Activated CD4-positive, alpha-beta T cell treated with anti-CD3 and anti-CD28 coated beads, Interleukin-2, Interleukin-6, amounts not matched to agents 100 ng/mL and 50 ng/mL, durations not matched to agents 16 hours and 8 hours (primary cell): ENCODE results near the gene C1QTNF9B.
"Not testable (repeated sequence)": the region's sequence is repeated elsewhere in the genome, so short reads cannot be mapped to it uniquely, and the experiment has no call there.

Experiments
- DNase-seq: peaks from one replicate; pipeline ENCODE4 v3.0.0-alpha.2; 2020

C1QTNF9B gene

DNA sequence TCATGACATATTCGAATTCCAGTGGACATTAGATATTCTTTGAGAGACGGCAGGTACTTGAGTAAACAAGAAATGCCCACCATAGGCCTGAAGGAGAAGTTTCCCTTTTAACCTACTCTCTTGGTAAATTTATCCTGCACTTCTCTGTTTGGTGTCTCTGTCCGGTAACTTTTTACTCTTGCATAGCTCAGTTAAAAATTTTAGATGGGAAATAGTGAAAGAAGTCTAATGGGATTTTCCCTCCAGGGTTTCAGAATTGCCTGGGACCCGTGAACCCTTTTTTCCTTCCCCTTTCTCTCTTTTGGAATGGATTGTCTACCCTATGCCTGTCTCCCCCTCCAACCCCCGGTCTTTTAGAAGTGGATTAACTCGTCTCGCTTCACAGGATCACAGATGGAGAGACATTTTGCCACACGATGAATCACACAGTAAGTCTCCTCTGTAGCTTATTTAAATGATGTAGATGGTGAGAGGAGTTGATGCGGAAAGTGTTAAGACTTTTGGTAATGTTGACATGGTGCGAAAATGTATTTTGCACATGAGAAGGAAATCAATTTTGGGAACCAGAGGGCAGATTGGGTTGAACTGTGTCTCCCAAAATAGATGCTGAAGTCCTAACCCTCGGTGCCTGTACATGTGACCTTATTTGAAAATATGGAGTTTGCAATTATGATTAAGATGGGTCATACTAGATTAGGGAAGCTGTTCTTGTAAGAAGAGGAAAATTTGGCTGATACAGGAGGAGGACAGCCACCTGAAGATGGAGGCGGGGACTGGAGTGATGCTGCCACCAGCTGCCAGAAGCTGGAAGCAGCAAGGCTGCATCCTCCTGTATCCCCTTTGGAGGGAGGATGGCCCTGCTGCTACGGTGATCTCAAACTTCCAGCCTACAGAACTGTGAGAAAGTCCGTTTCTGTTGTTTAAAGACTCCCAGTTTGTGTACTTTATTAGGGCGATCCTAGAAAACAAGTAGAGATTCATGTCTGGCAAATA is 7.4 kb downstream of the C1QTNF9B start:
- DNase-seq, result no peak

DNA sequence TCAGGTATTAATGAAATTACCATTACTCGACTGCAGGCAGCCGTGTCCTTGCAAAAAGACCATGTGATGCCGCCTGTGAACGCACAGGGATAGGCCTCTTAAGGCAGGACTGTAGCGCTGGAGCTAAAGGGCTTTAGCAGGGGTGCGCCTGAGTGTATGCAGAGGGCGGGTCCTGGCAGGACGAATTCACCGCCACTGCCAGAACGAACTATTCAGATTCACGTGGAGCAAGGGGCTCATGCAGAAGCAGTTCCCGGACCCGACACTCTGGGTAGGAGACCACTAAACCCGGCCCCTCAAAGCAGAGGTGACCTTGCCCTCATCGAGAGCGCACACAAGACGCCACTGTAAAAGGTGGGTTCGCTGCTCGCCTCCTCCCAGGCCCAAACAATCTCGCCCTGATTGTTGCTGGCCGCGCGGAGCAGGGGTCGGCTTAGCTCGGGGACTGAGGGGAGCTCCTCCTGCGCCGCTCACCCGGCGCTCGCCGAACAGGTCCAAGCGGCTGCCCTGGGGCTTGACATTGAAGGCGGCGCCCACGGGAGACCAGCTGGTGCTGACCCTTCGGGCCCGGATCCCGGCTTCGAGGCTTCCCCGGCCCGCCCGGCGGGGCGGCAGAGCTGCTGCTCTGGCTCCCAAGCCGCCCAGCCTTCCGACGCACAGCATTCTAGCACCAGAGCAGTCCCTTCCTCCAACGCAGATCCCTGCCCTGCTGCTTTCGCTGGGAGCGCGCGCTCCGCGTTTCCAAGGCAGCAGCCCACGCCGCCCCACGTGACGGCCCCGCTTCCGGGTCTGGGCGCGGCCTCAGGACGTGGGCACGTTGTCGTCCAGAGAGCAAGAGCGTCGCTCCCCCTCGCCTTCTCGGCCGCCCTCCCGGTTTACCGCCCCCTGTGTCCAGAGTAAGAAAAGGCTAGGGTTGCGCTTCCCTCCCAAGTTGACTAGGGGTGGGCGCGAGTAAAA is 8.4 kb downstream of the C1QTNF9B start, which contains the start of gene MIPEP:
MIPEP (minus strand) TSS at position 743 of the 957 bp plus-strand sequence; CDS start at position 663, 80 bp downstream.
- DNase-seq, result peak; percentile 96

DNA sequence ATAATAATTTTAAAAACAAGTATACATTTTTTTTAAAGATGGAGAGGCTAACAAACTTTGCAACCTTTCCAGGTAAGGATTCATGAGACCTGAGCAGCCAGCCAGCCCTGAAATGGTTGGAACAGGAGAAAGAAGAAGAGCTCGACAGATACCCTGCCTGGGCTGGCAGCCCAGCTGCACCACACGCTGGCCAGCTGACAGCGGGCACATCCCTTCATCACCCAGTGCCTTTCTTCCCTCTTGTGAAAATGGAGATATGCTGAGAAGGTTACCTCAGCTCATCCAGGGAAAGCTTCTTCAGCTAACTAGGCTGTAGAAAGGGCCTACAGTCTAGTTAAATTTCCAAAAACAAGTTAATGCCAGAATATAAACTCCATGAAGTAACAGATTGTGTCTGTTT is 12.9 kb downstream of the C1QTNF9B start:
- not testable (repeated sequence) for DNase-seq

DNA sequence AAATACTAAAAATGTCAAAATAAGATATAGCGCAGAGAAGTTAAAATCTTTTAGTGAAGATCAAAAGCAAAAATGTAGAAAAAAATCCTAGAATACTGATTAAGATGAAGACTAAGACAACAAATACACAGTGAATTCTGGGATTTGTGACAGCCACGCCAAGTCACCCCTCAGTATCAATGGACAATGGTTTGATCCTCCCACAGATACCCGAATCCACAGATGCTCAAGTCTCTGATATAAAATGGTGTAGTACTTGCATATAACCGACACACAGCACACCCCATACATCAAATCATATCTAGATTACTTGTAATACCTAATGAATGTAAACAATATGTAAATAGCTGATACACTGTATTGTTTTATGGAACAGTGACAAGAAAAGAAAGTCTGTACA is 14.0 kb downstream of the C1QTNF9B start:
- DNase-seq, result no peak

DNA sequence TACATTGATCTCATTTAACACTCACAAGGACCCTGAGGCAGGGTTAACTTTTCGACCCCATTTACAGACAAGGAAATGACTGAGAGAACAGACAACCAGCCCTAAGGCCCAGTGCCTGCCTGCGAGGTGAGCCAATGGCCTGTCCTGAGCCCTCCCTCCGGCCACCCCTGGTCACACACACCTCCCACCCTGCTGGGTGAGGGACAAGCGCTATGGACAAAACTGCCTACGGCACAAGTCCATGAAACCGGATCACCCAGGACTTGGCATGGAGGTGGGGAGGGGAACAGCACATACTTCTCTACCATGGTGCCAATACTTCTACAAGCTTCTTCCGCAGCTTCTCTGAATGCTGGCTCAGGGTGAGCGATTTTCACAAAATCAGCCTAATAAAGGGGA is 15.9 kb downstream of the C1QTNF9B start:
- DNase-seq, result not testable (repeated sequence)

DNA sequence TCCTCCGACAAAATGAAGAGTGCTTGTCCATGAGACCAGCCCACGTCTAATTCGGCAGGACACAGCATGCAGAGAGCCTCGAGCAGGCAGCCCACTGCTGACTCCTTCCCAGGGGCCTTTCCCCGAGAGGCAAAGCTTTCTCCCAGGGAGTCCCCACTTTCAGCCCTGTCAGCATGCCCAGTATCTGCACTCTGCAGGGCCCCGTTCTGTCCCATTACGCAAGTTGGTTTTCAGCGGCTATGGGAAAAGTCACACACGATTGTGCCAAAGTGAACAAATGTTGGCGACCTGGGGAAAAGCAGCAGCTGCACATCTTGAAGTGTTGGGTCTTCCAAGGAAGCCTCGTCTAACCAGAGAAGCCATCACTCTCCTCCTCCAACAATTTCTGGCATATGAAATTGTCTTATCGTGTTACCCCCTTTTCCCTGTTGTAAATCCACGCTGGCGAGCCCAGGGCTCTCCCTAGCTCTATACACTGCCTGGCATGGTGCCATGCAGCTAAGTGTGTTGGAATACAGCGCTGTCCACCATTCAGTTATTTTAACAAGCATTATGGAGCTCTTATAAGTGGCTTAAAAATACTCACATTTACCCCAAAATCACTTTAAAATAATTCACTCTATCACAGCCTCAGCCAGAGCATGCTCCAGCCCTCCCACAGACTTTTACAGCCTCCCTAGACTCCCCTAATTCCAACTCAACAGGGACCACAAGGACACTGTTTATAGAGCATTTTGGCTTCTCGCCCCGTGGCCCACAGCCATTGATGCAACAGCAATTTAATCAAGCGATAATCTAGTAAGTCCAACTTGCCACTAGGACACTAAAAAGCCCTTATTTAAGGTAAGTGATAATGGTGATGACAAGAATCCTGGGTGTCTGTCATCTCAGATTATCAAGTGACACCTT is 16.6 kb downstream of the C1QTNF9B start:
- DNase-seq, result not testable (repeated sequence)

DNA sequence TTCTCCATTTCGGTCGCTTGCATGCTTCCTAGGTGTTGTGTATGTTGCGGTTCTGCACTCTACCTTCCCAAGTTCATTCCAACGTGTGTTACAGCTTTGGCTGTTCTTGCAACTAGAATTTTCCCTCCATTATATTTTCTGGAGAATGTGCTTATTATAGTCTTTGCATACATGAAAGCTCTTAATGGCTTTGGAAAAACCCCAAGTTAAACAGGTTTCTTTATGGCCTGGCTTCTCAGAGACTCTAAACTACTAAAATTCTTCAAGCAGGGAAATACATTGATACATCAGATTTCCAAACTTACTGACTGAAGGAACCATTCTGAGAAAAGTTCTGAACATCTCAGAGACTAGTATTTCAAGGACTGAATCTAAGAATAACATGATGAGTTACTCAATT is 20.0 kb downstream of the C1QTNF9B start:
- DNase-seq, result no peak

DNA sequence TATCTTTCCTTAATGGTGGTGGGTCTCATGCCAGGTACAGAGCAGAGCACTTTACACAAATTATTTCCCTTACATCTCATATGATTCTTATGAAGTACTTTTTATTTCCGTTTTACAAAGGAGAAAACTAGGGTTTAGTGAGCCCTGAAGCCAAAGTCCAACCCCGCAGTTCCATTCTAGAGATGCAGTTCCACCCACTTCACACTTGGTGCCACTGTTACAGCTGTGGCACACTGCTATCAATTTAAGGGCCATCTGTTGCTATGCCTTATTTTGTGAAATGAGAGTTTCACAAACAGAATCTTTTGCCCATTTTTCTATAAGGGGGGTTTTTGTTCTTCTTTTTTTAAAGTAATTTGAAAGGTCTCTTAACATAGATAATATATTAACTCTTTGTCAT is 21.0 kb downstream of the C1QTNF9B start:
- DNase-seq, result no peak

DNA sequence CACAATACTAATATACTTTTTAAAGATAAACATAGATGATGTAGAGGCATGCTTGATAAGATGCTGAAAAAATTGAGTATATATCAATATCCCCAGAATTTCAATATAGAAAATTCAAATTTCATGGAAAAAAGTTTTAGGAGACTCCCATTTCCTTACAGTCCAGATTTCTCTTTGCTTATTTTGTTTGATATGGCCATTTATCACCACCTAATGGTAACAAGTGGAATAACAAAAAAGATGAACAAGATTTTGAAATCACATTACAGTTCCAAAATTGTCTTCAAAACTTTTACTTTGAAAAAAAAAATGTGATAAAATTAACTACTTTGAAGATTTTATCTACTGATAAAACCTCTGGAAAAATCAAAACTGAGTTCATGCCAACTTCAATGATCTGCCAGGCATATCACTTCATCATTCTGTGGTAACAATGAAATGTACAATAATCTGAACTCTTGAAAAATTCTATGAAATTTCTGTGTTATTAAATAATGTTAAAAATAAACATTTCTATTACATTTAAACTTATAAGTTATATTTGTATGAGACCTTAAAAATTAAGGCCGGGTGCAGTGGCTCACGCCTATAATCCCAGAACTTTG is 25.6 kb downstream of the C1QTNF9B start:
- no peak for DNase-seq

DNA sequence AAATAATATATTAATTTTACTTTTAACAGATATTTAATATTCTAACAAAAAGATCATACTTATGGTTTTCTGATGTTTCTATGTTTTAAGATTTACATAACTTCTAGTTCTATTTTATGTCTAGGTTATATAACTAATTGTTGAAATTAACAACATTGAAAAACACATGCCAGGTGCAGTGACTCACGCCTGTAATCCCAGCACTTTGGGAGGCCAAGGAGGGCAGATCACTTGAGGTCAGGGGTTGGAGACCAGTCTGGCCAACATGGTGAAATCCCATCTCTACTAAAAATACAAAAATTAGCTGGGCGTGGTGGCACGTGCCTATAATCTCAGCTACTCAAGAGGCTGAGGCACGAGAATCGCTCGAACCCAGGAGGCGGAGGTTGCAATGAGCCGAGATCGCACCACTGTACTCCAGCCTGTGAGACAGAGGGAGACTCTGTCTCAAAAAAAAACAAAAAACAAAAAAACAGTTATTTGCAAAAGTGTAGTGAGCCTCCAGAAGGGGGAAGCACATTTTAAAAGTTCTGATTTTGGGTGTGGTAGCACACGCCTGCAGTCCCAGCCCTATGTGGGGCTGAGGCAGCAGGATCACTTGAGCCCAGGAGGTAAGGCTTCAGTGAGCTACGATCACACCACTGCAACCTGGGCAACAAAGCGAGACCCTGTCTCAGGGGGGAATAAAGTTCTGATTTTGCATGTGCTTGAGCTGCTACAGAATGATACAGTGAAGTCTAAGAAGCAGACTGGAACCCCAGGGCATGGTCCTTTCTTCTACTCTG is 26.8 kb downstream of the C1QTNF9B start:
- no peak for DNase-seq

DNA sequence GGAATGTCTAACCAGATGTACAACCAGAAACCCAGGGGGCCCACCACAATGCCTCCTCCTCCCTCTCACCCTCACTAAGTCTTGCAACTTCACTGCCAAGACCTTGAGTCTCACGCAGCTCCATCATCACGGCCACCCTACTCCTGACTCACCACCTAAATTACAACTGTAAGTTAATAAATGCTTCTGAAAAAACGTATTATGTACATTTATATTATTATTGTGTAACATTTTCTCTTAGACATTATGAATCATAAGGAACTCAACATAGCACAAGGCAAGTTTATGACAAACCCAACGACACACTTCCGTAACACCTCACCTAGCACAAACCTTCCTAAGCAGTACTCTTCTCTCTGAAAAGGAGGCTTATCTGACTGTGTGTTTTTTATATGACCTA is 28.8 kb downstream of the C1QTNF9B start:
- no peak for DNase-seq

DNA sequence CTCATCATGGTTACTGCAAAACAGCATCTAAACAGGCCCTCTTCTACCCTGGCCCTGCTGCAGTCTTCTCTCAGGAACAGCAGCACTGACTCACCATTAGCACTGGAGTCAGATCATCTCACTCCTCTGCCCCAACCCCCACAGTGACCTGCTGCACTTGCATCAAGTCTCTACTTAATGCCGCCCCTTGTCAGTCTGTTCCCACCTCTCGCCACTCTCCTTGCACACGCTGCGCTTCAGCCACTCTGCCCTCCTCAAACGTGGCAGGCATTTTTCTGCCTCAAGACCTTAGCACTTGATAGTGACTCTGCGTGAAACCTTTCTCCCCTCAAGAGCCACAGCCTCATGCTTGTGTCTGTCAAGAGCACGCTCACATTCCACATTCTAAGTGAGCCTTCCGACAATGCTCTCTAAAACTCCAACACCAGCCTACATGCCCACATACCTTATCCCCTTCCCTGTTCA is 30.2 kb downstream of the C1QTNF9B start:
- no peak for DNase-seq

DNA sequence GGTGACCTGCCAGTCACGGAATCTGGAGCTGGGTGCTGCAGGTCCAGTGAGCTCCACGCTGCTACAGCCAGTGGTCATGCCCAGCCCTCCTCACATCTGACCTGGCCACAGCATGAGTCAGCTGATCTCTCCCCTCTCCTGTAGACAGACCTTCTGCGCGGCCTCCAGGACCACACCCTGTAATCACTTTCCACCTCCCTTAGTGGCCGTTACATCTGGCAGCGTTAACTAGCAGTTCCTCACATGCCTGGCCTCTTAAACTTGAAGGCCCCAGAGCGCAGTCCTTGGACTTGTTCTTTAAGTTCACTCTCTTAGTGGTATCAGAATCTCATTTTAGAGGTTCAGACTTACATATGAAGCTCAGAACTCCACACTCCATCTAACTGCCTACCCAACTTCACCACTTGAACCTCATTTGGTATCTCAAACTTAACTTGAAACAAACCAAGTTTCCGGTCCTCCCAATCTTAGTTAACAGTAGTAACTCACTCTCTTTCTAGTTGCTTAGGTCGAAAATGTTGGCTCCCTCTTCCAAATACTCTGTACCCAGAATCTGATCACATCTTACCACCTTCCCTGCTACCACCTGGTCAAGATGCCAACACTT is 30.8 kb downstream of the C1QTNF9B start:
- no peak for DNase-seq

DNA sequence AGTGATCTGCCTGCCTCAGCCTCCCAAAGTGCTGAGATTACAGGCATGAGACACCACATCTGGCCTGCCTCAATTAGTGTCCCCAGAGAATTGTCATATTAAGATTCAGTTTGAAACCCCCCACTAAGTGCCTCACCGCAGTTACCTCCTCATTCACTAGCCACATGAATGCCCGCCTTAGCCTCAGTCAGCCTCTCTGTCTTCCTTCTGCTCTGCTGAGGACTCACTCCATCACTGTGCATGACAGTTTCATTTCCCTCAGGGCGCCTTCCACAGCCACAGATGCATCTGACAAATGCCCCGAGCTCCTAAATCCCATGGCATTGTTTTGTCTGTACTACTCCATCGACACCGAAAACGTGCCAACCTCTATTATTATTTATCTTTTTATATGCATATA is 31.4 kb downstream of the C1QTNF9B start:
- DNase-seq, result no peak

DNA sequence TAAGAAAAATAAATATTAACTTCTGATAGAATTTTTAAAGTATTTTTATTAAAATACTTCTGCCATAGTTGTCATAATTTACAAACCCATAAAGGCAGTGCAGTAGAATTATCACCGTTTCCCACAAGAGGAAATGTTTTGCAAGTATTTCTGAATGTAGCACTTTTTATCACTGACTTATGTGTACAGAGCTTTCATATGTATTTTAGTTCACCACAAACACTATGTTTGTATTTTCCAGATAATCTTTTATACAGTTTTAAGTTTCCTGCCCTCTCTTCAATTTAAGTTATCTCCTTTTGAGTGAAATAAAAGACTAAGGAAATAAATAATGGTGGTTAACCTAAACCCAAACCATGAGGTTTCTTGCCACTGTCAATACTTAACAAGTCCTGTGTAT is 32.3 kb downstream of the C1QTNF9B start:
- no peak for DNase-seq

DNA sequence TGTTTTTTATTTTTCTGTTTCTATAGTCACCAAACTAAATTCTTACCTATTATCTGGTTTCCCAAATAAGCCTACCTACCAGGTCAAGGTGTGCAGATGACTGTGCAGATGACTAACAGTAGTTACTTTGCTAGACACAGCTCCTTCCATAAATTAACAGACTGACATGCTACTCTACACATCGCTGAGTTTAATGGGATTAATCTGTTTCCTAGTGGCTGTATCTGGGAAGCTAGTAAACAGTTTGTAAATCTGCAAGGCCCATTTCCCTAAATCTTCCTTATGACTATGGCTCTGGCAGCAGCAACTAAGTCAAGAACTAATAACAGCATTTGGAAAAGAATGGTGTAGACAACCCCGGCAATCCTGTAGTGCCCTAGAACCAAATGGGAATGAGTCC is 36.0 kb downstream of the C1QTNF9B start:
- no peak for DNase-seq

DNA sequence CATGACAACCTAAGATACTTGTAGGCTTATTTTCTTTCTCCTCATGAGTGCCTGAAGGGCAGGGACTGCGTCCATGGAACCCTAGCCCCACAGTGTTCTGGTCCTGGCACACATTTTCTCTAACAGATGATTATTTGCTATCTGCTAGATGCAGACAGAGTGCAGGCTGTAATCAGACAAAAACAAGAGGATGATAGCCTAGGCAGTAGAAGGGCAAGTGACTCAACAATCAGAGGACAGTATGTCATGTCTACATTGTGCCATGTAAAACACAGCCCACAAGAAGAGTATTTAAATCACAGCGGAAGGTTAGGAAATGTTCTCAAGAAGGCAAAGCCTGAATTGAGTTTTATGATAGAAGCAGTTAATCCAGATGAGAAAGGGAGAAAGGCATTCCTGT is 37.4 kb downstream of the C1QTNF9B start:
- DNase-seq, result no peak

DNA sequence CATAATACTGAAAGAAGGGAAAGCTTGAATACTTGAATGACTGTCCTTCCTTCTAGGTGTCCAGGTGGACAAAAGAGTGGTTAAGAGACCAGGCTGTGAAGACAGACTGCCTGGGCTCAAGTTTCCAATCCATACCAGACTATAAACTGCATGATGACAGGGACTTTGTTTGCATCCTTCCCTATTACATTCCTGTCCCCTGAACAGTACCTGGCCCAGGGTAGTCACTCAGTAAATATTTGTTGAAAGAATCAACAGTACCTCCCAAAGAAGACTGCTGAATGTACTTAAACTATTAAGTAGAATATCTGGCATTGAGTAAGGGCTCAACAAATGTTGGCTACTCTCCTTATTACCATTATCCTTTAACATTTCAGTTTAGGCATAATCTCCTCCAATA is 37.8 kb downstream of the C1QTNF9B start:
- no peak for DNase-seq

DNA sequence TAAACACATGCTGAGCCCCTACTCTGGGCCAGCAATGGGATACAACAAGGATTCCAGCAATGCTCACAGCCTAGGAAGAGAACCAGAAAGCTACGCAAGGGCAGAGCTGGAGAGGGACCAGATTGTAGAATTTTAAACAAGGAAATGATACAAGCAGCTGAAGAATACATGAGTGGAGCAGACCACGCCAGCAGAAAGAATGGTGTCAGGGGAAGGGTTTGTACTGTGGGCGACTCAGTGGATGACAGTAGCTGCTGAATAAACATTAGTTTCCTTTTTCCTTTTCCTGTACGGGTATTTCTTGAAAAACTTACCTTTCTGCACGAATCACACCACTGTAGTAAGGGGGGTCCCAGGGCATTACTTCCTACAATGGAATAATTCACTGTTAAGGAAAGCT is 38.8 kb downstream of the C1QTNF9B start:
- no peak for DNase-seq

DNA sequence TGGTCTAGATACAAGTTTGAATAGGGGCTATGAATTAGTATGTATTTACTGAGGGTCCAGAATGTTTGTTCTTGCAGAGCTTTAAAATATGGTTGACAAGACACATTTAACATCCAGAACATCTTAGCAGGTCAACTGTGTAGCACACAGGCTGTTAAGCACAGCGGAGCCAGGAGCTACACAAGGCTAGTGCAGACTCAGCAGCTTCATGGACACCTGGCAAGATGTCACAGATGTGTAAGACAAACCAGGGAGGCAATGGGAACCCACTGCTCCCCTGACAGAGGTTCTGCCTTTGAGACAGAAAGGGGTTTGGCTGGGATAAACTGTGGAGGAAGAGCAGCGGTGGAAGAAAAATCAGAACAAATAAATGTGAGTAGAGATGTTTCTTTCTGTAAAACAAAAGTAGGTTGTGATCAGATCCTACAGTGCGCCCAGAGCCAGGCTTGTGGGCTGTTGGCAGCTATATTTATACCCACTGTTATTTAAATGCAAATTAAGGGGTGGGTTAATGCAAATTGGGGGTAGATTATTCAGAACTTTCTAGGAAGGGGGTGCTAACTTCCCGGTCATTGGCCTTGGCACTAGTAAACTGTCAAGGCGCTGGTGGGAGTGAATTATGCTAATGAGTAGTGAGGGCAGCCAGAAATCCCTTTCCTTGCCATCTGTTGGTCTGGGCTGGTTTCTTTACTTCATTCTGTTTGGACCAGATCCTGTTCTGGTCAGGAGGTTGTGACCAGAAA is 41.1 kb downstream of the C1QTNF9B start:
- DNase-seq, result no peak
